T-helper 1 cell treated with Interleukin-12 subunit alpha and Interleukin-12 subunit beta and Interleukin-4 antibody, amounts not matched to agents 30 μg/mL and 1 μg/mL, for 36 hours (primary cell): ENCODE results near the gene BCAP31.
"Not testable (repeated sequence)": the region's sequence is repeated elsewhere in the genome, so short reads cannot be mapped to it uniquely, and the experiment has no call there.

Source experiments
- H3K27ac Mint-ChIP-seq: one replicate; pipeline ENCODE4 v1.8.0; 2021; ENCODE audit warnings: mild to moderate bottlenecking, mixed read lengths
- H3K27me3 Mint-ChIP-seq: one replicate; pipeline ENCODE4 v1.8.0; 2021; ENCODE audit warnings: low read depth, mixed read lengths
- H3K36me3 Mint-ChIP-seq: one replicate; pipeline ENCODE4 v1.8.0; 2021; ENCODE audit warnings: low read depth, mixed read lengths
- H3K4me1 Mint-ChIP-seq: one replicate; pipeline ENCODE4 v1.8.0; 2021; ENCODE audit warnings: low read depth, mixed read lengths
- H3K4me3 Mint-ChIP-seq: one replicate; pipeline ENCODE4 v1.8.0; 2021; ENCODE audit warnings: mild to moderate bottlenecking, moderate library complexity, mixed read lengths
- H3K9me3 Mint-ChIP-seq: one replicate; pipeline ENCODE4 v1.8.0; 2021; ENCODE audit warnings: mixed read lengths

BCAP31 gene

GRCh38 chrX:153719238-153719637 lies 4.9 kb downstream of the BCAP31 start:
- Mint-ChIP-seq H3K27me3 (no peaks in the 10 kb centered on the region), H3K27ac (no peak overlapping the region), H3K4me1 (peaks cover 13% of the 10 kb centered on the region), H3K9me3 (no peaks in the 10 kb centered on the region), H3K4me3 (no peak overlapping the region), H3K36me3 (peaks cover 20% of the 10 kb centered on the region)

- H3K4me1 Mint-ChIP-seq, result peaks cover 9% of the 10 kb centered on the region
- H3K27me3 Mint-ChIP-seq, result no peaks in the 10 kb centered on the region
- peaks cover 25% of the 10 kb centered on the region for H3K36me3 Mint-ChIP-seq
- H3K9me3 Mint-ChIP-seq, result no peaks in the 10 kb centered on the region
- H3K4me3 Mint-ChIP-seq, result no peak overlapping the region
- H3K27ac Mint-ChIP-seq, result no peak overlapping the region
Observed at GRCh38 chrX:153717445-153717844, 6.7 kb downstream of the BCAP31 start.

GRCh38 chrX:153714256-153714655 lies 9.9 kb downstream of the BCAP31 start:
- H3K27ac Mint-ChIP-seq, result no peak overlapping the region
- H3K4me3 Mint-ChIP-seq, result no peak overlapping the region
- H3K36me3 Mint-ChIP-seq, result peaks cover 16% of the 10 kb centered on the region
- H3K9me3 Mint-ChIP-seq, result no peaks in the 10 kb centered on the region
- H3K4me1 Mint-ChIP-seq, result peaks cover 2% of the 10 kb centered on the region
- H3K27me3 Mint-ChIP-seq, result no peaks in the 10 kb centered on the region

- Mint-ChIP-seq H3K4me3 (no peak overlapping the region), H3K27me3 (no peaks in the 10 kb centered on the region), H3K36me3 (peaks cover 7% of the 10 kb centered on the region), H3K9me3 (no peaks in the 10 kb centered on the region), H3K4me1 (peaks cover 1% of the 10 kb centered on the region), H3K27ac (no peak overlapping the region)
Observed at GRCh38 chrX:153709726-153710674, 14.2 kb downstream of the BCAP31 start.

GRCh38 chrX:153708415-153708814 lies 15.8 kb downstream of the BCAP31 start:
- peaks cover 1% of the 10 kb centered on the region for H3K4me1 Mint-ChIP-seq
- H3K9me3 Mint-ChIP-seq, result no peaks in the 10 kb centered on the region
- H3K27ac Mint-ChIP-seq, result no peak overlapping the region
- H3K4me3 Mint-ChIP-seq, result no peak overlapping the region
- no peaks in the 10 kb centered on the region for H3K27me3 Mint-ChIP-seq
- peaks cover 4% of the 10 kb centered on the region for H3K36me3 Mint-ChIP-seq

GRCh38 chrX:153707406-153707805 lies 16.8 kb downstream of the BCAP31 start:
- Mint-ChIP-seq H3K36me3 (peaks cover 5% of the 10 kb centered on the region), H3K27me3 (no peaks in the 10 kb centered on the region), H3K27ac (no peak overlapping the region), H3K9me3 (no peaks in the 10 kb centered on the region), H3K4me1 (peaks cover 1% of the 10 kb centered on the region), H3K4me3 (no peak overlapping the region)

- H3K36me3 Mint-ChIP-seq, result peaks cover 5% of the 10 kb centered on the region
- H3K9me3 Mint-ChIP-seq, result no peaks in the 10 kb centered on the region
- peaks cover 1% of the 10 kb centered on the region for H3K4me1 Mint-ChIP-seq
- H3K27me3 Mint-ChIP-seq, result no peaks in the 10 kb centered on the region
- no peak overlapping the region for H3K27ac Mint-ChIP-seq
- no peak overlapping the region for H3K4me3 Mint-ChIP-seq
Observed at GRCh38 chrX:153706799-153707198, 17.4 kb downstream of the BCAP31 start.

GRCh38 chrX:153705403-153706060 lies 18.7 kb downstream of the BCAP31 start:
- H3K27ac Mint-ChIP-seq, H3K4me1 Mint-ChIP-seq, H3K36me3 Mint-ChIP-seq, H3K9me3 Mint-ChIP-seq, H3K27me3 Mint-ChIP-seq, H3K4me3 Mint-ChIP-seq: not testable (repeated sequence)

GRCh38 chrX:153704631-153705402 lies 19.4 kb downstream of the BCAP31 start:
- not testable (repeated sequence) for H3K27me3 Mint-ChIP-seq, H3K27ac Mint-ChIP-seq, H3K4me3 Mint-ChIP-seq

GRCh38 chrX:153704021-153704526 lies 20.1 kb downstream of the BCAP31 start:
- H3K36me3 Mint-ChIP-seq, result peaks cover 5% of the 10 kb centered on the region
- H3K4me3 Mint-ChIP-seq, result no peak overlapping the region
- H3K9me3 Mint-ChIP-seq, result no peaks in the 10 kb centered on the region
- no peaks in the 10 kb centered on the region for H3K27me3 Mint-ChIP-seq
- H3K27ac Mint-ChIP-seq, result no peak overlapping the region
- H3K4me1 Mint-ChIP-seq, result peaks cover 1% of the 10 kb centered on the region

More at GRCh38 chrX:153704631-153705402, 19.4 kb downstream of the BCAP31 start:
- H3K4me1 Mint-ChIP-seq, H3K36me3 Mint-ChIP-seq, H3K9me3 Mint-ChIP-seq: not testable (repeated sequence)

- no peak overlapping the region for H3K4me3 Mint-ChIP-seq
- H3K27ac Mint-ChIP-seq, result no peak overlapping the region
- H3K9me3 Mint-ChIP-seq, result no peaks in the 10 kb centered on the region
- H3K4me1 Mint-ChIP-seq, result no peaks in the 10 kb centered on the region
- peaks cover 8% of the 10 kb centered on the region for H3K36me3 Mint-ChIP-seq
- no peaks in the 10 kb centered on the region for H3K27me3 Mint-ChIP-seq
Observed at GRCh38 chrX:153703036-153703370, 21.2 kb downstream of the BCAP31 start.

- H3K4me1 Mint-ChIP-seq, result no peaks in the 10 kb centered on the region
- H3K9me3 Mint-ChIP-seq, result no peaks in the 10 kb centered on the region
- no peaks in the 10 kb centered on the region for H3K27me3 Mint-ChIP-seq
- peaks cover 9% of the 10 kb centered on the region for H3K36me3 Mint-ChIP-seq
- H3K27ac Mint-ChIP-seq, result no peak overlapping the region
- H3K4me3 Mint-ChIP-seq, result no peak overlapping the region
Observed at GRCh38 chrX:153702336-153703035, 21.7 kb downstream of the BCAP31 start.

GRCh38 chrX:153701706-153702105 lies 22.5 kb downstream of the BCAP31 start:
- H3K27ac Mint-ChIP-seq, result no peak overlapping the region
- H3K4me3 Mint-ChIP-seq, result no peak overlapping the region
- H3K9me3 Mint-ChIP-seq, result no peaks in the 10 kb centered on the region
- H3K27me3 Mint-ChIP-seq, result no peaks in the 10 kb centered on the region
- H3K4me1 Mint-ChIP-seq, result no peaks in the 10 kb centered on the region
- peaks cover 14% of the 10 kb centered on the region for H3K36me3 Mint-ChIP-seq

- H3K27ac Mint-ChIP-seq, result no peak overlapping the region
- H3K27me3 Mint-ChIP-seq, result no peaks in the 10 kb centered on the region
- H3K4me3 Mint-ChIP-seq, result no peak overlapping the region
- H3K9me3 Mint-ChIP-seq, result no peaks in the 10 kb centered on the region
- H3K4me1 Mint-ChIP-seq, result no peaks in the 10 kb centered on the region
- H3K36me3 Mint-ChIP-seq, result peaks cover 14% of the 10 kb centered on the region
Observed at GRCh38 chrX:153700967-153701366, 23.2 kb downstream of the BCAP31 start.
